H1 (cell line): ENCODE measurements around the gene STEAP1B.

Source experiments
- BCL11A ChIP-seq, 2 experiments: IDR thresholded peaks; one replicate each; pipeline ENCODE4 v1.6.1; 2011; ENCODE audit warnings: low read depth in 2 of 2, low read length in 2 of 2, mild to moderate bottlenecking in 2 of 2
- CHD2 ChIP-seq: IDR thresholded peaks from 2 replicates; pipeline ENCODE4 v1.6.1; 2012; ENCODE audit warnings: low read length, improper control_type of control experiment
- EZH2 ChIP-seq: fragments of 200-600 bp; sonication (generic); IDR thresholded peaks from 2 replicates; pipeline ENCODE4 v1.7.1; 2012; ENCODE audit warnings: low read depth, mild to moderate bottlenecking, moderate library complexity, low read length, inconsistent platforms; ENCODE audit not compliant: severe bottlenecking
- GABPA ChIP-seq: IDR thresholded peaks from 2 replicates; pipeline ENCODE4 v1.6.1; 2011; ENCODE audit warnings: mild to moderate bottlenecking, low read length, moderate library complexity, borderline replicate concordance; ENCODE audit not compliant: insufficient read depth
- POLR2A ChIP-seq, 2 experiments: IDR thresholded peaks; 1 replicate in 1 of 2; 2 replicates in 1 of 2; pipeline ENCODE4 v1.6.1; 2011; ENCODE audit warnings: low read depth in 2 of 2, low read length in 2 of 2, mild to moderate bottlenecking in 2 of 2; ENCODE audit errors: control extremely low read depth in 1 of 2
- POLR2AphosphoS5 ChIP-seq: IDR thresholded peaks from 2 replicates; pipeline ENCODE4 v1.6.1; 2011; ENCODE audit warnings: low read depth, low read length
- RAD21 ChIP-seq, 2 experiments: IDR thresholded peaks in 1 of 2; conservative IDR thresholded peaks in 1 of 2; 2 replicates each; pipeline ENCODE4 v1.6.1; 2011; ENCODE audit warnings: low read depth in 2 of 2, low read length in 2 of 2, improper control_type of control experiment in 1 of 2, inconsistent platforms in 1 of 2, mild to moderate bottlenecking in 1 of 2, moderate library complexity in 1 of 2
- SUZ12 ChIP-seq: fragments of 200-600 bp; sonication (generic); IDR thresholded peaks from 2 replicates; pipeline ENCODE4 v1.6.1; 2012; ENCODE audit warnings: mild to moderate bottlenecking, inconsistent platforms, low read length, moderate library complexity, mixed read lengths
- TAF1 ChIP-seq: IDR thresholded peaks from 2 replicates; pipeline ENCODE4 v1.6.1; 2011; ENCODE audit warnings: mild to moderate bottlenecking, low read depth, low read length
- YY1 ChIP-seq: IDR thresholded peaks from 2 replicates; pipeline ENCODE4 v1.6.1; 2011; ENCODE audit warnings: low read depth, mild to moderate bottlenecking, low read length
- TF ChIP-seq, protein P1 (sequence below), 3 experiments: IDR thresholded peaks; 1 replicate in 2 of 3; 2 replicates in 1 of 3; pipeline versions ENCODE4 v1.5.1 to v1.6.1; 2011; ENCODE audit warnings: low read length in 3 of 3, mild to moderate bottlenecking in 3 of 3, inconsistent platforms in 2 of 3, low read depth in 1 of 3, moderate library complexity in 1 of 3; ENCODE audit not compliant: insufficient read depth in 1 of 3; ENCODE audit errors: control extremely low read depth in 1 of 3
- TF ChIP-seq, protein P2 (sequence below): IDR thresholded peaks from 2 replicates; pipeline ENCODE4 v1.6.1; 2012; ENCODE audit warnings: low read length, inconsistent platforms
- TF ChIP-seq, protein P3 (sequence below): IDR thresholded peaks from 2 replicates; pipeline ENCODE4 v1.6.1; 2012; ENCODE audit warnings: inconsistent platforms

DNA sequence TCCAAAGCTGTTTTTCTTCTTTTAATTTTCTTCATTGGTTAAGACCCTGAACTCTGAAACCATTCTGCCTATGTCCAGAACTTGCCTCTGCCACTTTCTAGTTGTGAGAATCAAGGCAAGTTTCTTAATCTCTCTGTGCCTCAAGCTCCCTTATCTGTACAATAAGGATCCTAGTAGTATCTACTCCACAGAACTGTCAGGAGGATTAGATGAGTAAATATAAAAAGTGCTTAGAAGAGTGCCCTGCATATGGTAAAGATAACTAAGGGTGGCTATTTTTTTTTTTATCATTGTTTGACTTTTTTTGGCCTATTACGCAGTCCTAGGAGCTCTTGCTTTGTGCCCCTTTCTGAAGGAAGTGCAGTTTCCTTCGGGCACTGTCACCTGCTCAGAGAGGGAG lies 96.6 kb downstream of the STEAP1B start:
- TF ChIP-seq, protein P1, sequence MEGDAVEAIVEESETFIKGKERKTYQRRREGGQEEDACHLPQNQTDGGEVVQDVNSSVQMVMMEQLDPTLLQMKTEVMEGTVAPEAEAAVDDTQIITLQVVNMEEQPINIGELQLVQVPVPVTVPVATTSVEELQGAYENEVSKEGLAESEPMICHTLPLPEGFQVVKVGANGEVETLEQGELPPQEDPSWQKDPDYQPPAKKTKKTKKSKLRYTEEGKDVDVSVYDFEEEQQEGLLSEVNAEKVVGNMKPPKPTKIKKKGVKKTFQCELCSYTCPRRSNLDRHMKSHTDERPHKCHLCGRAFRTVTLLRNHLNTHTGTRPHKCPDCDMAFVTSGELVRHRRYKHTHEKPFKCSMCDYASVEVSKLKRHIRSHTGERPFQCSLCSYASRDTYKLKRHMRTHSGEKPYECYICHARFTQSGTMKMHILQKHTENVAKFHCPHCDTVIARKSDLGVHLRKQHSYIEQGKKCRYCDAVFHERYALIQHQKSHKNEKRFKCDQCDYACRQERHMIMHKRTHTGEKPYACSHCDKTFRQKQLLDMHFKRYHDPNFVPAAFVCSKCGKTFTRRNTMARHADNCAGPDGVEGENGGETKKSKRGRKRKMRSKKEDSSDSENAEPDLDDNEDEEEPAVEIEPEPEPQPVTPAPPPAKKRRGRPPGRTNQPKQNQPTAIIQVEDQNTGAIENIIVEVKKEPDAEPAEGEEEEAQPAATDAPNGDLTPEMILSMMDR (IDR thresholded peaks at IDR 0.05; ENCODE audit: control extremely low read depth in 1 of 3, insufficient read depth in 1 of 3, low read depth in 1 of 3, low read length in 3 of 3): no peak
- TF ChIP-seq TAF1 (no peak), BCL11A (IDR thresholded peaks at IDR 0.05; ENCODE audit: low read depth in 2 of 2, low read length in 2 of 2) (no peak), GABPA (no peak), YY1 (no peak), RAD21 (IDR thresholded peaks at IDR 0.05 in 1 of 2, conservative IDR thresholded peaks at IDR 0.05 in 1 of 2; ENCODE audit: low read depth in 2 of 2, low read length in 2 of 2) (no peak), POLR2A (IDR thresholded peaks at IDR 0.05; ENCODE audit: control extremely low read depth in 1 of 2, low read depth in 2 of 2, low read length in 2 of 2) (no peak), EZH2 (no peak), CHD2 (no peak), POLR2AphosphoS5 (no peak), SUZ12 (no peak)
- TF ChIP-seq, protein P2, sequence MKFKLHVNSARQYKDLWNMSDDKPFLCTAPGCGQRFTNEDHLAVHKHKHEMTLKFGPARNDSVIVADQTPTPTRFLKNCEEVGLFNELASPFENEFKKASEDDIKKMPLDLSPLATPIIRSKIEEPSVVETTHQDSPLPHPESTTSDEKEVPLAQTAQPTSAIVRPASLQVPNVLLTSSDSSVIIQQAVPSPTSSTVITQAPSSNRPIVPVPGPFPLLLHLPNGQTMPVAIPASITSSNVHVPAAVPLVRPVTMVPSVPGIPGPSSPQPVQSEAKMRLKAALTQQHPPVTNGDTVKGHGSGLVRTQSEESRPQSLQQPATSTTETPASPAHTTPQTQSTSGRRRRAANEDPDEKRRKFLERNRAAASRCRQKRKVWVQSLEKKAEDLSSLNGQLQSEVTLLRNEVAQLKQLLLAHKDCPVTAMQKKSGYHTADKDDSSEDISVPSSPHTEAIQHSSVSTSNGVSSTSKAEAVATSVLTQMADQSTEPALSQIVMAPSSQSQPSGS: no peak
- TF ChIP-seq, protein P3, sequence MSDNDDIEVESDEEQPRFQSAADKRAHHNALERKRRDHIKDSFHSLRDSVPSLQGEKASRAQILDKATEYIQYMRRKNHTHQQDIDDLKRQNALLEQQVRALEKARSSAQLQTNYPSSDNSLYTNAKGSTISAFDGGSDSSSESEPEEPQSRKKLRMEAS: no peak
